ENCODE measurements around the gene NOS1AP. TPM values are rescaled to one million over a fixed set of nuclear protein-coding genes. Genes with fewer than 3 reads are reported as not detected.
"Not testable (repeated sequence)": the region's sequence is repeated elsewhere in the genome, so short reads cannot be mapped to it uniquely, and the experiment has no call there.

The NOS1AP gene
- total RNA-seq, 1 donor from 2014 or later: 0.79 TPM

DNA sequence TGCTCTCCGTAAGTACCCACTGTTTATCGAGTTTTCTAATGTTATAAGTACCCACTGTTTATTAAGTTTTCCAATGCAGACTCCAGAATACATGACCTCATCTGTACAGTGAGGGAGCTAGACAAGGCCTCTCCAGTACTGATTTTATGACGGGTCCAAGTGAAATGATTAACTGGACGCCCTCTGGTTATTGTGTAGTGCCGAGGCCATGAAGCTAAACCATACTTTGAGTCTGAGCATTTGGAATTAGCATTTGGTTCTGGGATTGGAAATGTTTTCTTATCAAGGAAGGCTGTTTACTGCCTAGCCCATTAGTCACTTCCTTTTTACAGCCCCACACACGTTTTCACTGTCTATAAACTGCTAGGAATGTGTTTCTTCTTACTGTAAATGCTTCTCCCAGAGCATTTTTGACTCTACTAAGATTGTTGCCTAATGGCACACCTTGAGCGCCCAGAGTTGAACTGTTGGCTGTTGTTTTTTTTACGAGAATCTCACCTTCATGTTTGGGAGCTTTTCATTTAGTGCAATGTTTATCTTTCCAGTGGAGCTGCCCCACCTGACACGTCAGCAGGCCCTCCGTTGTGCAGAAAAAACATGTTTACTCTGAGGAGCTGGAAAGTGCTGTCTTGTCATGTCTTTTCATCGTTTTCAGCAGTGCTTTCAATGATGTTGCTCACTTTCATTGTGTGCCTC is 280.3 kb downstream of the NOS1AP start:
- peak; percentile 95 for DNase-seq (ENCODE audit: low read depth)
- H3K27me3 ChIP-seq (ENCODE audit: control insufficient read depth, insufficient read depth, low read length): no peaks in the 10 kb centered on the region
- TF ChIP-seq CTCF (IDR thresholded peaks at IDR 0.05; ENCODE audit: insufficient read depth, low read length, poor library complexity, severe bottlenecking): no peak
- no peak overlapping the region for H3K4me3 ChIP-seq (ENCODE audit: low read depth, low read length)
- no peaks in the 10 kb centered on the region for H3K36me3 ChIP-seq (ENCODE audit: control insufficient read depth, insufficient read depth, low read length)

- no peak for TF ChIP-seq CTCF (IDR thresholded peaks at IDR 0.05; ENCODE audit: insufficient read depth, low read length, poor library complexity, severe bottlenecking)
- no peak for DNase-seq (ENCODE audit: low read depth)
These were observed 281.9 kb downstream of the NOS1AP start for GRCh38 chr1:162351246-162351842.

GRCh38 chr1:162351874-162352273 is 282.4 kb downstream of the NOS1AP start:
- H3K4me3 ChIP-seq (ENCODE audit: low read depth, low read length); H3K27me3 ChIP-seq (ENCODE audit: control insufficient read depth, insufficient read depth, low read length); H3K36me3 ChIP-seq (ENCODE audit: control insufficient read depth, insufficient read depth, low read length); DNase-seq (ENCODE audit: low read depth): not testable (repeated sequence)

More at GRCh38 chr1:162351246-162351842, 281.9 kb downstream of the NOS1AP start:
- H3K27me3 ChIP-seq (ENCODE audit: control insufficient read depth, insufficient read depth, low read length): no peaks in the 10 kb centered on the region
- H3K4me3 ChIP-seq (ENCODE audit: low read depth, low read length): no peak overlapping the region
- H3K36me3 ChIP-seq (ENCODE audit: control insufficient read depth, insufficient read depth, low read length): no peaks in the 10 kb centered on the region

- DNase-seq (ENCODE audit: low read depth): no peak
- TF ChIP-seq CTCF (IDR thresholded peaks at IDR 0.05; ENCODE audit: insufficient read depth, low read length, poor library complexity, severe bottlenecking): no peak
These were observed 283.6 kb downstream of the NOS1AP start for GRCh38 chr1:162353078-162353477.

GRCh38 chr1:162353702-162354101 is 284.2 kb downstream of the NOS1AP start:
- Histone ChIP-seq H3K4me3 (ENCODE audit: low read depth, low read length) (no peak overlapping the region), H3K36me3 (ENCODE audit: control insufficient read depth, insufficient read depth, low read length) (no peaks in the 10 kb centered on the region), H3K27me3 (ENCODE audit: control insufficient read depth, insufficient read depth, low read length) (no peaks in the 10 kb centered on the region)
- DNase-seq (ENCODE audit: low read depth): no peak
- TF ChIP-seq CTCF (IDR thresholded peaks at IDR 0.05; ENCODE audit: insufficient read depth, low read length, poor library complexity, severe bottlenecking): no peak

More at GRCh38 chr1:162353078-162353477, 283.6 kb downstream of the NOS1AP start:
- Histone ChIP-seq H3K27me3 (ENCODE audit: control insufficient read depth, insufficient read depth, low read length) (no peaks in the 10 kb centered on the region), H3K4me3 (ENCODE audit: low read depth, low read length) (no peak overlapping the region), H3K36me3 (ENCODE audit: control insufficient read depth, insufficient read depth, low read length) (no peaks in the 10 kb centered on the region)

DNA sequence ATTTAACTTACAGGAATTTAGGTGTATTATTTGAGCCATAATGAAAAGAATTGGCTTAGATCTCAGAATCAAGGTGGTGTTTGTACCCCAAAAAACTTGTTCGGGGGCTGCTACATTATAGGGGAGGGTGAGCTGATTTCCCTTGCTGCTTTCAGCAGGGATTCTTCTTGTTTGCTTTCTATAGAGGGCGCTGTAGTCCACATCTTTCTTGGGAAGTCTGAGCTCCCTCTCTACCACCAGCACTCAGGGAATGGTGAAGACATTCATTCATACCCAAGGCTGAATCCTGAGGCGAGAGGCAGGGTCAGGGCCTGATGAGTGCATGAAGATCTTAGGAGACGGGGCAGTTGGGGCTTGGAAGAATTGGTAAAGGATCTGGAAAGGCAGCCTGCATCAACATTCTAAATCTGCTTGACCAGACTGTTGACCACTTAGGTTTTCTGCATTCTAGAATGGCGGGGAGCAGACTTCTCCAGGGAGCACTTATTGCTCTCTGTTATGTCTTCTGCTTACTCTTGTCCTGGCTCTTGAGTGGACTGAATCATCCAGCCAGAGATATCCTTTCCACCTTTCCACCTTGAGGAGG is 288.3 kb downstream of the NOS1AP start:
- Histone ChIP-seq H3K27me3 (ENCODE audit: control insufficient read depth, insufficient read depth, low read length) (no peaks in the 10 kb centered on the region), H3K4me3 (ENCODE audit: low read depth, low read length) (no peak overlapping the region), H3K36me3 (ENCODE audit: control insufficient read depth, insufficient read depth, low read length) (no peaks in the 10 kb centered on the region)
- no peak for TF ChIP-seq CTCF (IDR thresholded peaks at IDR 0.05; ENCODE audit: insufficient read depth, low read length, poor library complexity, severe bottlenecking)
- DNase-seq (ENCODE audit: low read depth): no peak

All from kidney epithelial cell (primary cell).